GM12878 (cell line): ENCODE data around the gene SLC1A2.

Experiments
- CTCF ChIP-seq, 3 experiments: IDR thresholded peaks in 2 of 3; conservative IDR thresholded peaks in 1 of 3; 2 replicates each; pipeline ENCODE4 v1.5.1; 2011; ENCODE audit warnings: low read depth in 3 of 3, low read length in 3 of 3, mild to moderate bottlenecking in 3 of 3, control low read depth in 2 of 3, moderate library complexity in 2 of 3, inconsistent platforms in 1 of 3, mixed read lengths in 1 of 3; ENCODE audit not compliant: control insufficient read depth in 2 of 3, insufficient read depth in 1 of 3; ENCODE audit errors: extremely low read depth in 1 of 3
- RAD21 ChIP-seq: IDR thresholded peaks from 2 replicates; pipeline ENCODE4 v1.6.1; 2011; ENCODE audit warnings: mild to moderate bottlenecking, low read depth, low read length, moderate library complexity; ENCODE audit not compliant: insufficient read depth
- REST ChIP-seq: IDR thresholded peaks from 2 replicates; pipeline ENCODE4 v1.6.1; 2012; ENCODE audit warnings: mild to moderate bottlenecking, low read depth, low read length

- TF ChIP-seq CTCF (IDR thresholded peaks at IDR 0.05 in 2 of 3, conservative IDR thresholded peaks at IDR 0.05 in 1 of 3; ENCODE audit: control insufficient read depth in 2 of 3, extremely low read depth in 1 of 3, insufficient read depth in 1 of 3, low read depth in 3 of 3, low read length in 3 of 3) (no peak), REST (no peak), RAD21 (no peak)
These were observed 43.8 kb downstream of the SLC1A2 start for GRCh38 chr11:35375332-35376117.
